Panc1 (cell line): ENCODE results near the gene RGS9. TPM values are rescaled to one million over a fixed set of nuclear protein-coding genes. Genes with fewer than 3 reads are reported as not detected.

Experiments used
- ATAC-seq: fragments of 200-7000 bp; cut with Tn5 transposase; 2 replicates; pipeline ENCODE4 v1.9.1; 2020; ENCODE audit warnings: mild to moderate bottlenecking, moderate library complexity
- BruUV-seq: library from RNA; stranded (reverse); fragments of 400-500 nt; replicated peaks from 2 replicates; lab custom pipeline; 2021; lab: Mats Ljungman, UMichigan
- CTCF ChIA-PET: fragments of 300-600 bp; sonication (Branson Sonifier 250); formaldehyde crosslinking; loops from one replicate; lab custom pipeline; 2022; ENCODE audit warnings: antibody characterized with exemption; lab: Charles Lee
- POLR2A ChIA-PET: fragments of 300-600 bp; sonication (Branson Sonifier 250); formaldehyde crosslinking; loops from one replicate; lab custom pipeline; 2022; ENCODE audit warnings: antibody characterized with exemption; lab: Charles Lee
- DNase-seq: peaks from one replicate; pipeline ENCODE4 v3.0.0-alpha.2; 2010; ENCODE audit warnings: low read depth, low spot score
- H3K27ac ChIP-seq: 2 replicates; pipeline ENCODE4 v1.5.1; 2011; ENCODE audit warnings: mild to moderate bottlenecking, low read length, inconsistent platforms
- H3K27me3 ChIP-seq: fragments of 200-500 bp; sonication (Bioruptor generic); 2 replicates; pipeline ENCODE4 v1.6.0; 2014; ENCODE audit warnings: low read length, inconsistent platforms; ENCODE audit not compliant: control insufficient read depth, insufficient read depth
- H3K36me3 ChIP-seq: fragments of 200-500 bp; sonication (Bioruptor generic); 2 replicates; pipeline ENCODE4 v1.5.1; 2014; ENCODE audit warnings: inconsistent platforms, mild to moderate bottlenecking, low read length, moderate library complexity; ENCODE audit not compliant: control insufficient read depth, insufficient read depth
- H3K4me1 ChIP-seq: 2 replicates; pipeline ENCODE4 v1.5.1; 2011; ENCODE audit warnings: inconsistent platforms, mild to moderate bottlenecking, low read length, moderate library complexity; ENCODE audit not compliant: control insufficient read depth, insufficient read depth
- H3K4me3 ChIP-seq, 2 experiments: 2 replicates each; pipeline ENCODE4 v1.5.1; 2011 to 2012; ENCODE audit warnings: low read depth in 2 of 2, low read length in 2 of 2, mild to moderate bottlenecking in 2 of 2, inconsistent platforms in 1 of 2, moderate library complexity in 1 of 2
- H3K9me3 ChIP-seq: fragments of 200-500 bp; sonication (Bioruptor generic); 2 replicates; pipeline ENCODE4 v1.5.1; 2014; ENCODE audit warnings: low read depth, mild to moderate bottlenecking, inconsistent platforms, low read length, moderate library complexity; ENCODE audit not compliant: control insufficient read depth, insufficient read depth
- POLR2AphosphoS5 ChIP-seq: IDR thresholded peaks from 2 replicates; pipeline ENCODE4 v1.6.1; 2012; ENCODE audit warnings: mild to moderate bottlenecking, low read depth, low read length, moderate library complexity
- SIN3A ChIP-seq: IDR thresholded peaks from 2 replicates; pipeline ENCODE4 v1.6.1; 2012; ENCODE audit warnings: low read depth, mild to moderate bottlenecking, low read length, moderate library complexity, borderline replicate concordance; ENCODE audit not compliant: insufficient read depth
- TCF7L2 ChIP-seq: IDR thresholded peaks from 2 replicates; pipeline ENCODE4 v1.6.1; 2011; ENCODE audit warnings: mild to moderate bottlenecking, low read depth, low read length, inconsistent platforms
- in situ Hi-C: cut with HindIII; loops from 2 replicates; pipeline ENCODE4 v1.10.0; 2016; ENCODE audit warnings: low sequenced_read_pairs, low pct_unique_long_range_greater_than_20kb
- intact Hi-C: fragments of 100-400 bp; cut with micrococcal nuclease; formaldehyde crosslinking; loops from one replicate; pipeline ENCODE4 v1.10.0; 2022; ENCODE audit not compliant: unreplicated experiment
- total RNA-seq: library from RNA; stranded (reverse); gene quantifications from one replicate; pipeline ENCODE4 v1.2.1, GENCODE V29; 2021; ENCODE audit not compliant: unreplicated experiment
- TF ChIP-seq, protein P1 (sequence below): fragments of 450-650 bp; IDR thresholded peaks from 2 replicates; pipeline ENCODE4 v1.5.1; 2017; ENCODE audit warnings: mild to moderate bottlenecking
- TF ChIP-seq, protein P2 (sequence below), 2 experiments: IDR thresholded peaks; 2 replicates each; pipeline ENCODE4 v1.6.1; 2011 to 2012; ENCODE audit warnings: low read depth in 2 of 2, control low read depth in 1 of 2, low read length in 1 of 2, mild to moderate bottlenecking in 1 of 2, moderate library complexity in 1 of 2; ENCODE audit not compliant: insufficient read depth in 1 of 2

Gene RGS9
- total RNA-seq, 1 experiment from 2014 or later: 3.3 TPM

DNA sequence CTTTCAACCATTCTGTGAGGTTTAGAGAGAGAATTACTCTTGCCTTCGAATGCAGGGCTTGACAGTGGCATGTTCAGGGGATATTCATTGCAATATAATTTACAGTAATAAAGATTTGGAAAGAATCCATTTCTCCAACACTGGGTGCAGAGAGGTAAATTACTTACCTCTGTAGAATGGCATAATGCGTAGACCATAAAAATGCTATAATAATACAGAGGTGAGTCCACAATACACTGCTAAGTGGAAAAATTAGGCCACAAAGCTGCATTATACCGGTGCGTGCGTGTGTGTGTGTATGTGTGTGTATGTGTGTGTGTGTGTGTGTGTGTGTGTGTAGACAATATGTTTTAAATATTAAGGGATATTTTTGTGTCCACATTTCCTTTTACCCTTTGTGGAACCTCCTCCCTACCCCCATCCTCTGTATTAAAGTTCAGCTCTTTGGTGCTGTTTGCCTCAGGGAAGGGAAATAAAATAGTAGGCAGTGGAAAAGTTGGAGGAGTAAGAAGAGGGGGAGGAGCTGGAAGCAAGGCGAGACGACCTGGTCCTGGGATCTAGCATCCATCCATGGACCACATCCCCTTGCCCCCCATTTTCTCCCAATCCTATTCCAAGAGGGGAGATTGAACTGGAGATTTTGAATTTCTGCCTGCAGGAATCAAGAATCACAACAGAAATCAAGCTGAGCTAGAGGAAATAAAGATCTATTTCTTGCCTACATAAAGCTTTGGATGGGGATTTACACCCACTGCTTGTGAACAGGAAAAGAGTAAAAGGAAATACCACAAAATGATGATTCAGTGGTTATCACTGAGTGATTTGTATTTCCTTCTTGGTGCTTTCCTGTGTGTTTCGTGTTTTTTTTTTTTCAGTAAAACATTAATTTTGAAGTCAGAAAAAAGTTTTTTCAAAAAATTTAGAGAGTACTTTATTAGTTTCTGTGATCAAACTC lies 124.8 kb downstream of the RGS9 start:
- intact Hi-C loops: no loop called here
- DNase-seq (no peak), ATAC-seq (no peak)
- no peaks in the 10 kb centered on the region for H3K4me1 ChIP-seq
- in situ Hi-C loops: no loop called here
- no peak overlapping the region for H3K4me3 ChIP-seq
- ChIA-PET POLR2A (no interaction called here), CTCF (no interaction called here)
- BruUV-seq: no TSS peak
- H3K27me3 ChIP-seq: no peaks in the 10 kb centered on the region
- TF ChIP-seq, protein P1, sequence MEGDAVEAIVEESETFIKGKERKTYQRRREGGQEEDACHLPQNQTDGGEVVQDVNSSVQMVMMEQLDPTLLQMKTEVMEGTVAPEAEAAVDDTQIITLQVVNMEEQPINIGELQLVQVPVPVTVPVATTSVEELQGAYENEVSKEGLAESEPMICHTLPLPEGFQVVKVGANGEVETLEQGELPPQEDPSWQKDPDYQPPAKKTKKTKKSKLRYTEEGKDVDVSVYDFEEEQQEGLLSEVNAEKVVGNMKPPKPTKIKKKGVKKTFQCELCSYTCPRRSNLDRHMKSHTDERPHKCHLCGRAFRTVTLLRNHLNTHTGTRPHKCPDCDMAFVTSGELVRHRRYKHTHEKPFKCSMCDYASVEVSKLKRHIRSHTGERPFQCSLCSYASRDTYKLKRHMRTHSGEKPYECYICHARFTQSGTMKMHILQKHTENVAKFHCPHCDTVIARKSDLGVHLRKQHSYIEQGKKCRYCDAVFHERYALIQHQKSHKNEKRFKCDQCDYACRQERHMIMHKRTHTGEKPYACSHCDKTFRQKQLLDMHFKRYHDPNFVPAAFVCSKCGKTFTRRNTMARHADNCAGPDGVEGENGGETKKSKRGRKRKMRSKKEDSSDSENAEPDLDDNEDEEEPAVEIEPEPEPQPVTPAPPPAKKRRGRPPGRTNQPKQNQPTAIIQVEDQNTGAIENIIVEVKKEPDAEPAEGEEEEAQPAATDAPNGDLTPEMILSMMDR: no peak
- TF ChIP-seq POLR2AphosphoS5: no peak
- TF ChIP-seq, protein P2, sequence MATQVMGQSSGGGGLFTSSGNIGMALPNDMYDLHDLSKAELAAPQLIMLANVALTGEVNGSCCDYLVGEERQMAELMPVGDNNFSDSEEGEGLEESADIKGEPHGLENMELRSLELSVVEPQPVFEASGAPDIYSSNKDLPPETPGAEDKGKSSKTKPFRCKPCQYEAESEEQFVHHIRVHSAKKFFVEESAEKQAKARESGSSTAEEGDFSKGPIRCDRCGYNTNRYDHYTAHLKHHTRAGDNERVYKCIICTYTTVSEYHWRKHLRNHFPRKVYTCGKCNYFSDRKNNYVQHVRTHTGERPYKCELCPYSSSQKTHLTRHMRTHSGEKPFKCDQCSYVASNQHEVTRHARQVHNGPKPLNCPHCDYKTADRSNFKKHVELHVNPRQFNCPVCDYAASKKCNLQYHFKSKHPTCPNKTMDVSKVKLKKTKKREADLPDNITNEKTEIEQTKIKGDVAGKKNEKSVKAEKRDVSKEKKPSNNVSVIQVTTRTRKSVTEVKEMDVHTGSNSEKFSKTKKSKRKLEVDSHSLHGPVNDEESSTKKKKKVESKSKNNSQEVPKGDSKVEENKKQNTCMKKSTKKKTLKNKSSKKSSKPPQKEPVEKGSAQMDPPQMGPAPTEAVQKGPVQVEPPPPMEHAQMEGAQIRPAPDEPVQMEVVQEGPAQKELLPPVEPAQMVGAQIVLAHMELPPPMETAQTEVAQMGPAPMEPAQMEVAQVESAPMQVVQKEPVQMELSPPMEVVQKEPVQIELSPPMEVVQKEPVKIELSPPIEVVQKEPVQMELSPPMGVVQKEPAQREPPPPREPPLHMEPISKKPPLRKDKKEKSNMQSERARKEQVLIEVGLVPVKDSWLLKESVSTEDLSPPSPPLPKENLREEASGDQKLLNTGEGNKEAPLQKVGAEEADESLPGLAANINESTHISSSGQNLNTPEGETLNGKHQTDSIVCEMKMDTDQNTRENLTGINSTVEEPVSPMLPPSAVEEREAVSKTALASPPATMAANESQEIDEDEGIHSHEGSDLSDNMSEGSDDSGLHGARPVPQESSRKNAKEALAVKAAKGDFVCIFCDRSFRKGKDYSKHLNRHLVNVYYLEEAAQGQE (IDR thresholded peaks at IDR 0.05; ENCODE audit: insufficient read depth in 1 of 2, low read depth in 2 of 2, low read length in 1 of 2): no peak
- TF ChIP-seq SIN3A: no peak
- no peak for TF ChIP-seq TCF7L2
- no peaks in the 10 kb centered on the region for H3K9me3 ChIP-seq
- no peaks in the 10 kb centered on the region for H3K36me3 ChIP-seq
- H3K27ac ChIP-seq: no peak overlapping the region

DNA sequence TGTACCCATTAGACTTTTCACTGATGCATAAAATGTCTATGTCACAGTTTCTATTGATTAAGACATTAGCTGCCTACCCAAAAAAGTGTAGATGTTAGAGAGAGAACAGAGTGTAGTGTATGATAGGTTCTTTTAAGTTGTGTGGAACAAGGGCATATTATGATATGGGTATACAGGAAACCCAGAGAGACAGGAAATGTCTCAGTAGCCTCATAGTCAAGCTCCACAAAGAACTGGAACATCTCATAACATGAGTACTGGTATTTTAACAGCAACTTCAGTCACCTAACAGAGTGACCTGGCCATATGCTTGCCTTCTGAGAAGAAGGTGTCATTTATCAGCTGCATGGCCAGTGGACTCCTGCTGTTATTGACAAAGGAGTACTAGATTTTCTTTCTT lies 128.1 kb downstream of the RGS9 start:
- H3K4me3 ChIP-seq: no peak overlapping the region
- H3K36me3 ChIP-seq: no peaks in the 10 kb centered on the region
- in situ Hi-C loops: no loop called here
- H3K4me1 ChIP-seq: no peaks in the 10 kb centered on the region
- CTCF ChIA-PET: no interaction called here
- no peak for DNase-seq
- BruUV-seq: no TSS peak
- H3K27ac ChIP-seq: no peak overlapping the region
- ATAC-seq: no peak
- intact Hi-C loops: no loop called here
- no peaks in the 10 kb centered on the region for H3K9me3 ChIP-seq
- TF ChIP-seq, protein P2 (IDR thresholded peaks at IDR 0.05; ENCODE audit: insufficient read depth in 1 of 2, low read depth in 2 of 2, low read length in 1 of 2): no peak
- TF ChIP-seq, protein P1: no peak
- TF ChIP-seq POLR2AphosphoS5 (no peak), TCF7L2 (no peak), SIN3A (no peak)
- H3K27me3 ChIP-seq: no peaks in the 10 kb centered on the region
- POLR2A ChIA-PET: no interaction called here
